Transverse colon (tissue), 4 donors: ENCODE measurements around the gene ASXL1. TPM values are rescaled to one million over a fixed set of nuclear protein-coding genes. Genes with fewer than 3 reads are reported as not detected.

Source experiments
- DNase-seq: peaks from one replicate; pipeline ENCODE4 v3.0.0-alpha.2; 2019
- H3K27ac ChIP-seq, 4 donors: fragments of 200-600 bp; sonication (generic); 2 replicates each; pipeline ENCODE4 v1.5.1; 2016 to 2018; ENCODE audit warnings: inconsistent platforms in 4 of 4
- H3K27me3 ChIP-seq: fragments of 200-600 bp; sonication (generic); 2 replicates; pipeline ENCODE4 v1.5.1; 2017; ENCODE audit warnings: inconsistent platforms
- H3K36me3 ChIP-seq, 4 donors: fragments of 200-600 bp; sonication (generic); 2 replicates each; pipeline ENCODE4 v1.5.1; 2017 to 2019; ENCODE audit warnings: inconsistent platforms in 4 of 4
- H3K4me1 ChIP-seq, 4 donors: fragments of 200-600 bp; sonication (generic); 2 replicates each; pipeline ENCODE4 v1.5.1; 2017 to 2020; ENCODE audit warnings: inconsistent platforms in 4 of 4
- H3K4me3 ChIP-seq, 4 donors: fragments of 200-600 bp; sonication (generic); 1 replicate in 1 of 4; 2 replicates in 3 of 4; pipeline versions ENCODE4 v1.5.1 to v1.6.1; 2017 to 2019; ENCODE audit warnings: inconsistent platforms in 4 of 4
- H3K9me3 ChIP-seq, 2 donors: fragments of 200-600 bp; sonication (generic); 2 replicates each; pipeline ENCODE4 v1.5.1; 2017 to 2019; ENCODE audit warnings: inconsistent platforms in 2 of 2
- EP300 ChIP-seq: sonication (generic); formaldehyde crosslinking; IDR thresholded peaks from one replicate; pipeline ENCODE4 v1.6.1; 2017; ENCODE audit warnings: antibody characterized with exemption, low read depth
- POLR2A ChIP-seq: fragments of 450-650 bp; IDR thresholded peaks from one replicate; pipeline ENCODE4 v1.6.1; 2016; ENCODE audit warnings: antibody characterized with exemption, mild to moderate bottlenecking, moderate library complexity
- WGBS, 2 donors: methylation state at CpG; one replicate each; pipeline ENCODE4 v1.1.5; 2018; ENCODE audit warnings: low coverage in 1 of 2; 5-methylcytosine and 5-hydroxymethylcytosine counted together
- in situ Hi-C, 4 donors: fragments of 200-750 bp; cut with MboI; loops; one replicate each; pipeline versions ENCODE4 v1.15.0 to v1.15.1; 2017; ENCODE audit warnings: low sequenced_read_pairs in 3 of 4, low pct_ligation_motif_present in 1 of 4, low pct_unique_long_range_greater_than_20kb in 1 of 4
- intact Hi-C: fragments of 100-400 bp; cut with DNase I; formaldehyde crosslinking; loops from one replicate; pipeline ENCODE4 v1.15.1; 2023; ENCODE audit warnings: low total_unique reads
- total RNA-seq, 4 donors: library from RNA; depleted of rRNA; stranded (reverse); fragments of >200 nt; gene quantifications; one replicate each; pipeline ENCODE4 v1.1.0, GENCODE V29; 2016
- TF ChIP-seq, protein P1 (sequence below), 5 experiments: fragments of 200-600 bp in 3 of 5; fragments of 450-650 bp in 2 of 5; sonication (generic) in 3 of 5; IDR thresholded peaks; 1 replicate in 2 of 5; 2 replicates in 3 of 5; pipeline ENCODE4 v1.5.1; 2016 to 2017; ENCODE audit warnings: antibody characterized with exemption in 5 of 5, inconsistent platforms in 3 of 5, mild to moderate bottlenecking in 2 of 5, moderate library complexity in 1 of 5

The ASXL1 gene
- total RNA-seq, 4 donors from 2014 or later, result 39.6 to 293 (median 92.8) TPM

DNA sequence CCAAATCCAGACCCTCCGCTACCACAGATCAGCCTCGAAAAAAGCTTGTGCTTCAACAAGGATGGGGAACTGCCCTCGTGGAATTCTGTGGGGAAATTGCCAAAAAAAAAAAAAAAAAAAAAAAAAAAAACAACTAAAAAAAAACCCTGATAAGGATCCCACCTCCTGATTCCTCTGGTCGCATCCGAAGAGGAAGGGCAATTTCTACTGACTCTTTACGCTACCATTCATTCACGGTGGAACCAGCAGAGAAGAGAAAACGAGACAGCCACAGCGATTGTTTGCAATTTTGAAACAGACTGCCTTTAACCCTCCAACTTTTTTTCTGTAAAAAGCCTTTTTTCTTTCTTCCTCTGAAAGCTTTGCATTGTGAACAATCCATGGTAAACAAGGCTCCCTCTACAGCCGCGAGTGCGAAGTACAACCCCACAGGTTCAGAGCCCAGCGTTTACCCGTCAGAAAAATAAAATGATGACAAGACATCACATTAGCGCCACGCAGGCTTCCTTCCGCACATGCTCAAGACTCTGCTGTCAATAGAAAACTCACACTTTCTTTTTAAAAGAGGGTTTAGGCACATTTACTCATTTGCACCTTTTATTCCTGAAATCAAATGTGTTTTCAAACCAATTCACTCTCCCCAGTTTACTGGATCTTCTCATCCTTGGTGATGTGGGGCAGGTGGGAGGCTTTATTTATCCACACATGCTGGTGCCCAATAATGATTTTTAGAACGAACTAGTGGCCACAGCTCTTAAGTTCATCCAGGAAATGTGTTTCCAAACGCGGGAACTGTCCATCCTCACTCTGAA is 127.0 kb downstream of the ASXL1 start:
- intact Hi-C loops, result loop anchor here (5.0 to 10.0 kb wide), 2 partner anchors 128 to 300 kb away; partner anchors contain the start of gene ASXL1
- WGBS, 2 donors, result 3% methylated on average over 17 to 20 of the region's 20 CpGs
- Histone ChIP-seq H3K4me1 (peaks cover 17 to 36% (median 28%) of the 10 kb centered on the region in 4 donors), H3K9me3 (no peaks in the 10 kb centered on the region), H3K27me3 (no peaks in the 10 kb centered on the region), H3K27ac (peak overlapping the region; percentile 93 to 97 (median 96)), H3K4me3 (peak overlapping the region in 3 of 4 donors; percentile 89 to 97 (median 93)), H3K36me3 (no peaks in the 10 kb centered on the region)
- DNase-seq, result peak; percentile 87
- in situ Hi-C loops, result no loop called here
- TF ChIP-seq POLR2A, result no peak
- TF ChIP-seq, protein P1, sequence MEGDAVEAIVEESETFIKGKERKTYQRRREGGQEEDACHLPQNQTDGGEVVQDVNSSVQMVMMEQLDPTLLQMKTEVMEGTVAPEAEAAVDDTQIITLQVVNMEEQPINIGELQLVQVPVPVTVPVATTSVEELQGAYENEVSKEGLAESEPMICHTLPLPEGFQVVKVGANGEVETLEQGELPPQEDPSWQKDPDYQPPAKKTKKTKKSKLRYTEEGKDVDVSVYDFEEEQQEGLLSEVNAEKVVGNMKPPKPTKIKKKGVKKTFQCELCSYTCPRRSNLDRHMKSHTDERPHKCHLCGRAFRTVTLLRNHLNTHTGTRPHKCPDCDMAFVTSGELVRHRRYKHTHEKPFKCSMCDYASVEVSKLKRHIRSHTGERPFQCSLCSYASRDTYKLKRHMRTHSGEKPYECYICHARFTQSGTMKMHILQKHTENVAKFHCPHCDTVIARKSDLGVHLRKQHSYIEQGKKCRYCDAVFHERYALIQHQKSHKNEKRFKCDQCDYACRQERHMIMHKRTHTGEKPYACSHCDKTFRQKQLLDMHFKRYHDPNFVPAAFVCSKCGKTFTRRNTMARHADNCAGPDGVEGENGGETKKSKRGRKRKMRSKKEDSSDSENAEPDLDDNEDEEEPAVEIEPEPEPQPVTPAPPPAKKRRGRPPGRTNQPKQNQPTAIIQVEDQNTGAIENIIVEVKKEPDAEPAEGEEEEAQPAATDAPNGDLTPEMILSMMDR (IDR thresholded peaks at IDR 0.05), result peak; percentile 75 to 94 (median 87)

DNA sequence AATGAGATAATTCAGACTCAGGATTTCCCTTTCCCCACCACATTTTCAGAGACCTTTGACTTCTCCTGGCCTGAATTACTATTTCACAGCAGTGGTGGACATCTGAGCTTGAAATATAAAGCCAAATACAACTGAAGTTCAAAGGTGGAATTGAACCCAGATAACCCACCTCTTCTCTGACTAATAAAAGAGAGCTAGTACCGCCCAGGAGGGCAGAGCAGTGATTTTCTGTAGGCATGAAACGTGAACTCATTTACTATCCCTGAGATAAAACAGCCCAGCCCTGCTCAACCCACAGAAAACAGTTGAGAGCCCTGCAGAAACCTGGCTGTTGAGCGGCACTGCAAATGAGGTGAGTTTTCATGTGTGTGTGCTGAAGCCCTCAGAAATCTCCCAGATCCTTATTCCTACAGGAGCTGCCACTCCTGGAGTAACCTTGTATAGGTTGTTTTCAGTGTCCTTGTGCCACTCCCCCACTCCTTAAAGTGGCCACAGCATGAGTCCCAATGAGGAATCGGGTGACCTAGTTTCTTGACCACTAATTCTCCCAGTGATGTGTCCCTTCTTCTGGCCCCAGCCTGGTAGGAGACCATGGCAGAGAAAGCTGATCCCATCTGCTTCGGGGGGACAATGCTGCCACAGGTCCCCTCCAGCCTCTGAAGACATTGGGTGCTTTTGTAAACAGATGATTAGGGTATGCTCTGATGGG is 127.8 kb downstream of the ASXL1 start:
- H3K27me3 ChIP-seq, result no peaks in the 10 kb centered on the region
- WGBS, 2 donors, result 33 to 48% methylated on average over 1 to 5 of the region's 5 CpGs
- TF ChIP-seq, protein P1 (IDR thresholded peaks at IDR 0.05), result no peak
- intact Hi-C loops (loop anchor here (10.0 kb wide), 1 partner anchor 301 kb away; no protein-coding TSS in a partner anchor), in situ Hi-C loops (no loop called here)
- H3K4me1 ChIP-seq, result peaks cover 9 to 28% (median 21%) of the 10 kb centered on the region in 4 donors
- no peak overlapping the region for H3K4me3 ChIP-seq
- H3K27ac ChIP-seq, result peak overlapping the region; percentile 93 to 97 (median 96)
- H3K36me3 ChIP-seq, result no peaks in the 10 kb centered on the region
- no peaks in the 10 kb centered on the region for H3K9me3 ChIP-seq
- DNase-seq, result no peak

DNA sequence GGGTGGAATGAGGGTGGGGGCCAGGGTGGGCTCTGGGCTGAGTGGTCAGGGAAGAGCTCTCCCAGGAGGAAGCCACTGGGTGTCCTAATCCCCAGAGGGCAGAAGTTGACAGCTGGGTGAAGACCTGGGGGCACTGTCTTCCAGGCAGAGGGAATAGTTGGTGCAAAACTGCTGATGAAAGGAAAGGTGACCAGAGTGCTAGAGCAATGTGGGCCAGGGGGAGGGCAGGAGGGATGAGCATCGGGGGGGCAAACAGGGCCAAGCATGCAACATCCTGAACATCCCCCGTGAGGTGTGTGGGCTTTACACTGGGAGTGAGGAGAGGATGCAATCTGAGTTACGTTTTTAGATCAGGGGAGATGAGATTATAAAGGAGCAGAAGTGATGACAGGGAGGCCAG is 129.2 kb downstream of the ASXL1 start:
- Histone ChIP-seq H3K36me3 (no peaks in the 10 kb centered on the region), H3K27me3 (no peaks in the 10 kb centered on the region), H3K4me3 (no peak overlapping the region), H3K4me1 (peaks cover 0 to 14% (median 7%) of the 10 kb centered on the region in 4 donors), H3K9me3 (no peaks in the 10 kb centered on the region), H3K27ac (no peak overlapping the region)
- 88 to 91% methylated on average over 3 of the region's 3 CpGs for WGBS, 2 donors
- no peak for DNase-seq
- TF ChIP-seq EP300, result no peak
- in situ Hi-C loops, result no loop called here
- intact Hi-C loops, result loop anchor here (10.0 kb wide), 1 partner anchor 303 kb away; no protein-coding TSS in a partner anchor

DNA sequence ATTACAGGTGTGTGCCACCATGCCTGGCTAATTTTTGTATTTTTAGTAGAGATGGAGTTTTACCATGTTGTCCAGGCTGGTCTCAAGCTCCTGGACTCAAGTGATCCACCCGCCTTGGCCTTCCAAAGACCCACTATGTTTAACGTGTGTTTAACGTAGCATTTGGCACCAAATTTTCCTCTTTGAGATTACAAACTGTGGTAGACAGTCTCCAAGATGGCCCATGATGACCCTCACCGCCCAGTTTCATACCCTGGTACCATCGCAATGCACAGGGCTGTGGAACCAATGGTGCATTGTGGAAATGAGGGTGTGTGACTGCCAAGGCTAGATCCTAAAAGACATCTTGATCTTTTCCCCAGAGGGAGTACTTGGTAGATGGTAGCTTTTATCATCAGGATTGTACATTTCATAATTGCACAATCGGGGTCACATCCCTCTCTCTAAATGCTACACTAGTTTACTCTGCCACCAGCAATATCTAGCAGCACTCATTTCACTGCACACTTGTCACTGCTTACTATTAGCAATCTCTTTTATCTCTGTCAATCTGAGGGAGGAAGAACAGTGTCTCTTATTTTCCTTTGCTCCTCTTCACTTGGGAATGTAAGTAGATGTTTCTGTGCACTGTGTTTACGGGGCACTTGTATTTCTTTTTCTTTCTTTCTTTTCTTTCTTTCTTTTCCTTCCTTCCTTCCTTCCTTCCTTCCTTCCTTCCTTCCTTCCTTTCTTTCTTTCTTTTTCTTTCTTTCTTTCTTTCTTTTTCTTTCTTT is 130.1 kb downstream of the ASXL1 start:
- no peak for DNase-seq
- intact Hi-C loops (loop anchor here (10.0 kb wide), 1 partner anchor 303 kb away; no protein-coding TSS in a partner anchor), in situ Hi-C loops (no loop called here)
- Histone ChIP-seq H3K36me3 (no peaks in the 10 kb centered on the region), H3K9me3 (no peaks in the 10 kb centered on the region), H3K27ac (no peak overlapping the region), H3K27me3 (no peaks in the 10 kb centered on the region), H3K4me3 (no peak overlapping the region), H3K4me1 (peaks cover 0 to 13% (median 5%) of the 10 kb centered on the region in 4 donors)
- TF ChIP-seq EP300, result no peak
- TF ChIP-seq, protein P1 (IDR thresholded peaks at IDR 0.05), result no peak
- 93 to 100% methylated on average over 3 to 7 of the region's 7 CpGs for WGBS, 2 donors

Other genes with a start within 250 kb of the ASXL1 start
- 10 to 100 TPM; 35.5 to 44.8 (median 42.6) TPM for gene TM9SF4, start 248.6 kb upstream of the ASXL1 start, total RNA-seq
- 10 to 100 TPM in 2 of 4 donors, 1 to 10 TPM in 2; 6.6 to 24.9 (median 11.8) TPM for gene PLAGL2, start 150.6 kb upstream of the ASXL1 start, total RNA-seq
- gene POFUT1, start 150.5 kb upstream of the ASXL1 start, total RNA-seq, result 10 to 100 TPM; 13.8 to 96.1 (median 49.6) TPM
- gene KIF3B, start 80.7 kb upstream of the ASXL1 start, total RNA-seq, result 10 to 100 TPM; 26.6 to 46.5 (median 37.5) TPM
- gene NOL4L, start 227.0 kb downstream of the ASXL1 start, total RNA-seq, result 100 to 1,000 TPM in 1 of 4 donors, 10 to 100 TPM in 3; 45.6 to 105 (median 85.9) TPM